COLO829 (cell line): ENCODE data around the gene TNFRSF1A.
"Not testable (repeated sequence)": the region's sequence is repeated elsewhere in the genome, so short reads cannot be mapped to it uniquely, and the experiment has no call there.

Experiments
- DNase-seq: peaks from one replicate; pipeline ENCODE4 v3.0.0; 2012; ENCODE audit warnings: low spot score

The TNFRSF1A gene

DNA sequence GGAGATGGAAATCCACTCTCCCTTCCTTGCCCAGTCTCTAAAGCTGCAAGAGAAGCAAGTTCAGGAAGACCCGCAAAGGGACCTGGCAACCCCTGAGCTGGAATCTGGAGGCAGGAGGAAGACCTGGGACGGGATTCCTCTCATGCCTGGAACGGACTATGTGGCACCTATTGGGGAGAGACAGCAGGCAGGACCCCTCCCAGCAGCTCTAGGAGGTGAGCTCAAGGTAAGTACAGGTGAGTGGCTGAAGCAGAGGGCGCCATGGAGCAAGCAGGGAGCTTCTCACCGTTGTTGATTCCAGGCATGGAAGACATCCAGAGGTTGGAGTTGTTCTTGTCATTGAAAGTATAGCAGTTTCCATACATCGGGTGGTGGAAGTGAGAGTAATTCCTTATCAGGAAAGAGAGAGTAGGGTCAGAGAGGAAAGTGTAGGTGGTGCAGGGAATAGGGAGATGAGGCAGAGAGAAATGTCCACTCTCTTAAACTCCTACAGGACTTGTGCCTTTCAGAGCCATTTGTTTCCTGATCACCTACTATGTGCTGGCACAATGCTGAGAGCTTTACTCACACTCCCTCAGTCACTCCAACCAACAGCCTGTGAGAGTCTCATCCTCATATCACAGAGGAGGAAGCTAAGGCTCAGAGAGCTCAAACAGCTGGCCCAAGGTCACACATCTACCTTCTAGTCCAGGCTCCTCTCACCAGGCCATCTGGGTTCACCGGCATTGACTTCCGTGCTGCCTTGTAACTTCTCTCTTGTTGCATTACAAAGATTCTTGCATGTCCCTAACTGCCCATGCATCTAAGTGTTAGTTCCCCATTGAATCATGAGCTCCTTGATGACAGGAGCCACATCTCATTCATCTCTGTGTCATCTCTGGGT is 13.9 kb upstream of the TNFRSF1A start:
- DNase-seq: no peak

DNA sequence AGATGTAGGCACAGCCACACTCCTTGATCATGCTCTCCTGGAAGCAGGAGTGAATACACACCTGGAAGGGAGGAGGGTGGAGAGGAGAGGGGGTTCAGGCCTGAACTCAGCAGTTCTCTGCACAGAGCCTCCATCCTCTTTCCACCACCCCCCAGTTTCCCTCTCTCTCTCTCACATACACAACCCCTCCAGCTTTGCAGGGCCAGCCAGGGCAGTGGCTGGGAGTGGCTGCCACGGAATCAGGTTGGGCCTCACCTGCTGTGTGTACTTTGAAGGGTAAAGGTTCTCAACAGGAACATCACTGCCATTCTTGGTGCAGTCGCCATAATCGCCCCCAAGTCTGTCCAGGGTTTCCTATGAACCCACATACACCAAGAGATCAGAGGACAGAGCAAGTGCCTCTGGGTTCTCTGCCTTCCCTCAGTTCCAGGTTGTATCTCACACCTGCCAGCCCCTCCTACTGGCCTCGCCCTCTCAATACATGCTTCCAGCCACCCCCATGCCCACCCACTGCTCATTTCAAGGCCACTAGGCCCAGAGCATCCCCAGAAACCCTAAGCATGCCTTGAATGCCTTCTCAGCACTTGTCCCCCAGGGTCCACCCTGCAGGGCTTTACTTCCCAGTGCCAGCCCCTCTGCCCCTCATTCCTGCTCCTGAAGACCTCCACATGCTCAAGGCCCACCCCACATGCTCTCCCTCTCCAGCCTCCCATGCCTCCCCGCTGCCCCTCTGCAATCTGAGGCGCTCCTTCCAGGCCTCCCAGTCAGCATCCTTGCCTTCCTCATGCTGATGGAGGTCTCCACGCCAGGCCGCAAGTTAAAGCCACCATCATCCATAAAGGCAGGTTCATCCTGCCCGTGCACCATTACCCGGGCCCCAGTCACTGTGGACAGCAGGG is 12.9 kb upstream of the TNFRSF1A start:
- DNase-seq: no peak

DNA sequence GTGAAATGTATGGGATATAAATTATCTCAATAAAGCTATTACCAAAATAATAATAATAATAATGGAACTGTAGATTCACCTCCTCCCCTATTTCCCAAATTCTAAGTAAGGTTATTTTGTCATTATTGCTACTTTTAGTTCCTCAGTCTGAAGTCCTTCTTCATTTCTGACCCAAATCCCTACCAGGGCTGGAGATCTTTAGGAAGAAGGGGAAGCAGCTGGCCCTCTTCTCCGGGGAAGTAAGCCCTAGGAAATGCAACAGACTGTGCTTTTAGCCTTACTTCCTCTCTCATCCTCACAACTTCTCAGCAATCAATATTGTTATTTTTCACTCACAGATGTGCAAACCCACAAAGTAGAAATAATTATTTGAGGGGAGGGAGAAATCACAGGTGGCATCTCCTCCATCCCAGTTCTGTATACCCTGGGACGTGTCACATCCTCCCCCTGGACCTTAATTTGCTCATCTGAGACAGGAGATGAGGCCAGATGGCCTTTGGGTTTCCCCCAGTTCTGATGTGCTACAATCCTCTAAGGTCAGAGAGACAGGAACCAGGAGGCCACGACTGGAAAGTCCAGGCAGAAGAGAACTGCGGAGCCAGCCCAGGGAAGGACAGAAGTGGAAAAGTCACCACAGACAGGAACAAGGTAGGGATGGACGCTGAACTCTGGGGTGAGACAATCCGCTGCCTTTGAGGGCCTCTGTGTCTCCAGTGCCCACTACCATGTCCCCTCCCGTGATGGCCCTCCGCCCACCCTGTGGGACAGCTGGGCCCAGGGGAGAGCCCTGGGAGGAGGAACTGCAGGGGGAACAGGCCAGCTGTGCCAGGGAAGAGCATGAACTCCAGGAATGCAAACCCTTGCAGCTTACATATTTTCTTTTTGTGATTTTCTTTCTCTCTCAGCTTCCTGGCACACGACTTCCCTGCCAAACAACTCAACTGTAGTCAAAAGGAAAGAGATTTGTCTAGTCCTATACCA is 10.6 kb upstream of the TNFRSF1A start:
- no peak for DNase-seq

DNA sequence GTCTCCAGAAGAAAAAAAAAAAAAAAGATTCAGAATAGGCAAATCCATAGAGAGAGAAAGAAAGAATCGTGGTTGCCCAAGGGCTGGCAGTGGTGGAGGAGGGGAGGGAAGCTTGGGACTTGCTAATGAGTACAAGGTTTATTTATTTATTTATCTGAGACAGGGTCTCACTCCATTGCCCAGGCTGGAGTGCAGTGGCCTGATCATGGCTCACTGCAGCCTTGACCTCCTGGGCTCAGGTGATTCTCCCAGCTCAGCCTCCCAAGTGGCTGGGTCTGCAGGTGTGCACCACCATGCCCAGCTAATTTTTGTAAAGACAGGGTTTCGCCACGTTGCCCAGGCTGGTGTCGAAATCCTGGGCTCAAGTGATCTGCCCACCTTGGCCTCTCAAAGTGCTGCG is 9.7 kb upstream of the TNFRSF1A start:
- no peak for DNase-seq

DNA sequence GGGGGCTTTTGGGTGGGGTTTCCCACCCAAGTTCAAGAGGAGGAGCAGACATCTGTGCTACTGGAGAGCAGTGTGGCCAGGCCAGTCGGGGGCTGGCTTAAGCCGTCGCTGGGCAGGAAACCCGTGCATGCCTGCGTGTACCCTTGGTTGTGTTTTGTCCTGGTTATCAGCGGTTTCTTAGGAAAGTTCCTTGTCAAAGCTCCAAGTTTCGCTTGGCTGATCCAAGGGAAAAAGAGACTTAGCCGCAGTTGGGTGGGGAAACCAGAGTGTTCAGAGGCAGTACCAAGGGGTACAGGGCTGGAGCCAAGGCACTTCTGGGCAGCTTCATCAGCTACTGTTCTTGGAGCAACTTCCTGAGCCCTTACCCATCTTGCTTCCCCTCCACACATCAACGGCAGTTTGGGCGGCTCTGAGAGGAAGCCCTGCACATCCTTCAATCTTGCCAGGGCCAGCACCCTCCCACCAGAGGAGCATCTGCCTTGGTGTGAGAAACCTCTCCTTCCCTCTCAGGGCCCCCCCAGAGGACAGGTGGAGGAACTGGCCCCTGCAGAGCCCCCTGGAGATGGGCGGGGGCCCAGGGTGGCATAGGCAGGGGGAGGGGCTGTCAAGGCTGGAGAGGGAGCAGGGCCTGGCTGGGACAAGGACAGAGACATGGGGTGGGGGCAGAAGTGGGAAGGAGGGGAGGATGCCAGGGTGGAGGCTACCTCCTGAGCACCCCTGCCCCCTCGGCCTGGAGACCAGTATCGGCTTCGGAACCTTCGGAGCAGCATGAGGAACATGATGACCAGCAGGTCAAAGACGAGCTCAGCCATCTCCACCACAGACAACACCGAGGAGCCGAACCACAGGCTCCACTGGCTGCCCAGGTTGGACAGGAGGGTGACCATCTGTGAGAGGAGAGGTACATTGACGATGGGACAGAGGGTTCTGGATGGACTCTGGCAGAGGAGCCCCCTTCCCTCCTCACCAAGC is 5.8 kb upstream of the TNFRSF1A start:
- no peak for DNase-seq

DNA sequence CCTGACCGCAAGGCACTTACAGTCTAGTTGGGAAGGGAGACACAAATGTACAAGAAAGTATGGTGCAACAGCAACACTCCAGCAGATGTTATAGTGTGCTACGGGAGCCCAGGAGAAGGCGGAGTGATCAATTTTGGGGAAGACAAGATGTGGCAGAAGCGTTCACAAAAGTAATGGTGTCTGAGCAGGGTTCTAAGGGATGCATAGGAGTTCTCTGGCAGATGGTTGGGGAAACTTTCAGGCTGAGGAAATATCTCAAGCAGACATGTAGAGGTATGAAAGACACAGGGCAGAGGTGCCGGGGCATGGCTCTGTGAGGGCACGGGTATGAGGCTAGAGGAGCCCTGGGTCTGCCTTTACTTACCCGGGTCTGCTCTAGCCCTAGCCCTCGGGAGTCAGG is 5.1 kb upstream of the TNFRSF1A start:
- DNase-seq: no peak

DNA sequence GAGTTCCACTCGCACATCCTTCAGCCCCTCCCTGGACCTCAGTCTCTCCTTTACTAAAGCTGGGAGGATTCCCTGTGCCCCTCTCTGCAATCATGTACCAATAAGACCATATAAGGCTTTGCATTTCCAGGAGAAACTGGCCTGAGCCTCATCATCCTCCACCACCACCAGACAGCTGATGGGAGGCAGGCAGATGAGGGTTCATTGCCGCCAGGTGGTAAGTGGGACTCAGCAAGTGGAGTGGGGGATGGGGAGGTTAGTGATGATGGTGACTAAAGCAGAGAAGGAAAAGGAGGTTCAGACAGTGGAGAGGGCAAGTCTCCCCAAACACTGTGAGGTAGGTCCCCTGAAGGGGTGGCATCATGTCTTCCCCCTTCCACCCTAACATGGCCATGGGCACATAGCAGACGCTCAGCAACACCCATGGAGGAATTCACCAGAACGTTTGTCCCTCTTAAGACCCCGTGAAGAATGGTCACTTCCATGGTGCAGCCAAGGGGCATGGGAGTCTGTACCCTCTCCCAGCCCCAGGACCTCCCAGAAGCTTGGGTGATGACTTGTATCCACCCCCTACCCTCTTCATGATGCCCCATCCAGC is 4.5 kb upstream of the TNFRSF1A start:
- DNase-seq: no peak

DNA sequence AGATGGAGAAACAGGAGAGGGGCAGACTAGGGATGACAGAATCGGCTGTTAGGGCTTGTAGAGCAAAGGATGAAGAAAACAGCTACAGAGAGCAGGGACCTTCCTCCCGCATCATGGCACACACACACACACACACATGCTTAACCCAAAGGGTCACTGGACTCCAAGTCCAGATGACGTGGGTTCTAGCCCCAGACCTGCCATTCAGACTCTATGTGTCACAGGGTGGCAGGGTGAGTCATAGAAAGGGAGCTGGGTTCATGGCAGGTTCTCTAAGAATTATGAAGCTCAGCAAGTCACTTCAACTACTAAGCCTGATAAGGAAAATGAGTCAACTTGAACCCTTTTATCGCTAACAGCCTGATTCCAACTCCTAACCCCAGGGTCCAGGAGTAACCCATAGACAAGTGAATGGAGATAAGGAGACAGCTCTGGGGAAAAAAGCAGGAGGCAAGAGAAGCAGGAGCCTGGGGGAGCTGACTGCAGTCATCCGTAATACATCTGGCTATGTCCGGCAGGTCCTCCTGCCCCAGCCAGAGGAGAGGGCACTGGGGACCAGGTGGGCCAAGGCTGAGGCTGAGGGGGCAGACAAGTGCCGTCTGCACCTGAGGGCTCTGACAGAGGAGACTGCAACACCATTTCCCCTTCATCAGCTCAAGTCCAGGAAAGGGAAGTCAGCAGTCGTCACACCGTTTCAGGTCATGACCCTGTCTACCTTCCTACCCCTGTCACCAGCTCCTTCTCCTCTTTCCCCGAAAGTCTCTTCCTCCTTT is 3.6 kb upstream of the TNFRSF1A start:
- DNase-seq: no peak

DNA sequence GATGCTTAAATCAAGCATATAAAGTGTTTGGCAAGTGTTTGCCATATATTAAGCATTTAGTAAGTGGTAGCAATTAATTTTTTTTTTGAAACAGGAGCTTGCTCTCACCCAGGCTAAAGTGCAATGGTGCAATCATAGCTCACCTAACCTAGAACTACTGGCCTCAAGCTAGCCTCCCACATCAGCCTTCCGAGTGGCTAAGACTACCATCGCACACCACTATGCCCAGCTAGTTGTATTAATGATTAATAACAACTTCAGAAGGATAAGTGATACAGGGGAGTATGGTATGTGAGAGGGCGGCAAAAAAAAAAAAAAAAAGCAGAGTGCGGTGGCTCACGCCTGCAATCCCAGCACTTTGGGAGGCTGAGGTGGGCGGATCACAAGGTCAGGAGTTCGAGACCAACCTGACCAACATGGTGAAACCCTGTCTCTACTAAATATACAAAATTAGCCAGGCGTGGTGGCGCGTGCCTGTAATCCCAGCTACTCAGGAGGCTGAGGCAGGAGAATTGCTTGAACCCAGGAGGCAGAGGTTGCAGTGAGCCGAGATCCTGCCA is 2.3 kb upstream of the TNFRSF1A start:
- not testable (repeated sequence) for DNase-seq

DNA sequence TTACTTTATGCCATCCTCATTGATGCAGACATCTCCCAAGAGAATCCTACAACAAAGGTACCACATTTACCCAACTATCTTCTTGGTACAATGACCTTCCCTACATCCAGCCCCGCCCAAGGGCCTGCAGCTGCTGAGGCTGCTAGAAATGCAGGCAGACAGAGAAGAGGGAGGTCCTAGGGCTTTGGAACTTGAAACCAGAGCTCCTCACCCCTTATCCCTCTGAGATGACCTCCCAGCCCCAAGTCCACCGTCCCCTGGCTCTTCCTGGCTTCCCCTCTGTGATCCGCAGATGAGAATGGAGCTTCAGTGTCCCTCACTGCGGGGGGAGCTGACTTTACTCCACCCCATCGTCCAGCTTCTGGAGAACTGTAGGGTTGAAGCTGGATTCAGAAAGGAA is 1.6 kb upstream of the TNFRSF1A start:
- DNase-seq: no peak

DNA sequence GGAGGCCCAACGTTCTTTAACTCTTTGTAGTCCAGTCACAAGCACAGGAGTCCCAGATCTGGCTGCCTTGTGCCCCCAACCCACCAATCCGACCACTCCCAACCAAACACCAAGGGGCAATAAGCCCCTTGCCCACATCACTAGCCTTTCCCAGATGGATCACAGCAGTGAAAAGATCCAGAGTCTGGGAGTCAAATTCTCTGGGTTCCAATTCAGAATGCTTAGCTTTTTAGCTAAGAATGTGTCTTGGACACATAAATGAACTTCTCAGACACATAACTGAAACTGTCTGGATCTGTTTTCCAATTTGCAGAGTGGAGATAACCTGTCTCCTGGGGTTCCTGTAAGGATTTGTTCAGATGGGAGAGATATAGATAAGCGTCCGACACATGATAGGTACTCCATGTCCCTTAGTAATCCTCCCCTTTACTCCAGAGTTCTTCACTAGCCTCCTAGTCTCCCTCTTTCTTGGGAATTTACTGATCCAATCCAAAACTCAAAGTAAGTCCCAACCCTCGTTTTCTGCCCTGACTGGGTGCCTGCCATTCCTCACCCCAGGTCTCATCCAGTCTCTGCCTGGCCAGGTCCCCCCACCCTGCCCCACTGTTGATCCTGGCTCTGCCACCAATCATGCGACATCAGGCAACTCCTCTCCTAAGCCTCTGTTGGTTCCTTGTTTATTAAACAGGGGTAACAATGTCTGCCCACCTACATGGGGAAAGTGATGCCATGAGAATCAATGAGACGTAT is 439 bp upstream of the TNFRSF1A start:
- no peak for DNase-seq

DNA sequence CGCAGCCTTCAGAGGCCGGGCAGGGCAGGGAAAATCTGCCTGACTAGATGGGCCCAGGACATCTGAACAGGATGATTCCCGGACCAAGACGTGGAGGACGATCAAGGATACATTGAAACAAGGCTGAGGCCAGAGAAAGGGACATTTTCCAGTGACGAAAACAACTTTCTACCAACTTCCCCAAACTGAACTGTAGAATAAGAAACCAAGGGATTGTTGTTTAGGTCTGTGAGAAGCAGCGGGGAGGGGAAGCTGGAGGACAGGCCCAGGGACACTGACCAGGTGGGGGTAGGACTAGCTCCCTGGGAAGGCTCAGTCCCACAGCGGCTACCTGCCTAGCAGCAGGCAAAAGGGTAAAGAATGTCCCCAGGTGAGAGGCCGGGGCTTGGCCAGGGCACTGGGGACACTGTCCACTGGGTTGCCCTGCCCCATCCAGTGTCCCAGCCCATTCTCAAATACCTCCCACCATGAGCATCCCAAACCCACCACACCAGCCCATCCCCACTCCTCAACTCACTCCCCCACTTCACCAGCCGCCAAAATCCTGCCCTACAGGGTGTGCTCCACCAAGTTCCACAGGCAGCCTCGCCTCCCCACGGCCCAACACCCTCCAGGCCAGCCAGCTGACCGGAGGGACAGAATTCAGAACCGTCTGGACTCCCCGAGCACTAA is 995 bp downstream of the TNFRSF1A start:
- DNase-seq: no peak

DNA sequence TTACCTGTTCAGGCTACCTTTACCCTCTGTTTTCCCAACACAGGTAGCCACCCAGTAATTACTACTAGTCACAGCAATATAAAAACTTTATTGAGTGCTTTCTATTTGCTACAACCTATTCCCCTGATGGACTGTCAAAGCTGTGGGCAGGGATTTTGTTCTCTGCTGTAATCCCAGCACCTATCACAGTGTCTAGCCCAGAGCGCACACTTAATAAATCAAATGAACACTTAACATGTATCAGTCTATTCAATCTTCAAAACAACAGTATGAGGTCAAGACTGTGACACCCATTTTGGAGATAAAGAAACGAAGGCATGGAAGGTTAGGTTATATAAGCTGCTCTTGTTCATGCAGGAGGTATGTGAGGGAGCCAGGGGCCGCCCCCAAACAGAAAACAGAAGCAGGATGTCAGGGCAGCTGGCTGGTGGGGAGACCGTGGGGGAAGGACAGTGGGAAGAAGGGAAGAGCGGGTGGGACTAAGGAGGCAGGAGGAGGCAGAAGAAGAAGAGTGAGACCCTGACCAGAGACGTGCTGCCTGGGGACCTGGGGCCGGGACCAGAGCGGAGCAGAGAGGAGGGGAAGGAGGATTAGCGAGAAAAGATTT is 1.7 kb downstream of the TNFRSF1A start:
- DNase-seq: no peak

DNA sequence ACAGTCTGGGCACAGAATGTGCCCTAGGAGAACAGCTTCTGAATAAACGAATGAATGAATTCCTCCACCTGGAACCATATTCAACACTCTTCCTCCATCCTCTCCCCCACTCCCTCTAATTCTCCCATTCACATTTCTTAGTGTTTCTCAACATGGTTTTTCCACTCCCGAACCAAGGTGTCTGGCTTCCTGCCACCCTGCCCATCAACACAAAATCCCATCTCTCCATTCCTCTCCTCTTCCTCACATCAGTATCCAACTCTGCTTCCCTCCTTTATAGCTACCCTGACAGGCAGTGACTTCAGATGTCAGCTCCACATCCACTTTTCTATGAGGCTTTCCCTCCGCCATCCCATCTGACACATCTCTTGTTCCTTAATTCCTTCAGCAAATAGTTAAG is 2.9 kb downstream of the TNFRSF1A start:
- DNase-seq: no peak

DNA sequence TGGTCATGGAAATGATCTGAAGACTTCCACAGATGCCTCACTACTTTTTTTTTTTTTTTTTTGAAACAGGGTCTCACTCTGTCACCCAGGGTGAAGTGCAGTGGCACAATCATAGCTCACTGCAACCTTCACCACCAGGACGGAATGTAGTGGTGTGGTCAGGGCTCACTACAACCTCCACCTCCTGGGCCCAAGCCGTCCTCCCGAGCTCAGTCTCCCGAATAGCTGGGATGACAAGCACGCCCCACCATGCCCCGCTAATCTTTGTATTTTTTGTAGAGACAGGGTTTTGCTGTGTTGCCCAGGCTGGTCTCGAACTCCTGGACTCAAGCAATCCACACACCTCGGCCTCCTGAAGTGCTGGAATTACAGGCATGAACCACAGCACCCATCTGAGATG is 3.3 kb downstream of the TNFRSF1A start:
- not testable (repeated sequence) for DNase-seq

DNA sequence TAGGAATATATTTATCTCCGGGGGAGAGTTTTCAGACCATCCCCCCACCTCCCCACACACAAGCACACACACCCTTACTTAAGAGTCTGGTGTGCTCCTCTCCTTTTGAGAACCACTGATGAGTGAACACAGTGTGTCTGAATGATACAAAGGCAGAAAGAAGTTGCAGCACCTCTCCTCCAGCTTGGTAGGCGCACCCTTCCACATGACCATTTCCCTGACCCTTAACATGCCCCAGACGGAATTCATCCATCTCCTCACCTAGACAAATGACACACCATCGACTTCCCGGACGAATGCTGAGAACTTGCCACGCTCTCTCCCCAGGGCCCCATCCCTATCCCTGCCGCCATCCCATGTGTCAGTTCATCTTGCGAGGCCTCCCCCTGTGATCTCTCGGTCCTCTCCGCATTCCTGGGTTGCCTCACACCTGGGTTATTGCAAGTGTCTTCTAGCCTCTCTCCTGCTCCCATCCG is 3.9 kb downstream of the TNFRSF1A start:
- no peak for DNase-seq
